K562 (cell line): ENCODE measurements around the gene SV2C. TPM values are rescaled to one million over a fixed set of nuclear protein-coding genes. Genes with fewer than 3 reads are reported as not detected.
A peak's percentile ranks its signal among the peaks of the same experiment; 100 is the strongest.

Source experiments
- BRD9 ChIP-seq: fragments of 450-650 bp; IDR thresholded peaks from 2 replicates; pipeline ENCODE4 v1.6.1; 2018; ENCODE audit warnings: low read depth; ENCODE audit not compliant: partially characterized antibody
- E2F1 ChIP-seq: sonication (generic); formaldehyde crosslinking; IDR thresholded peaks from 2 replicates; pipeline ENCODE4 v1.8.1; 2023; ENCODE audit warnings: mild to moderate bottlenecking, missing genetic modification reagents, moderate library complexity
- ESRRB ChIP-seq: fragments of 250-450 bp; sonication (Bioruptor Pico); IDR thresholded peaks from 2 replicates; pipeline ENCODE4 v1.5.0; 2020; ENCODE audit warnings: mild to moderate bottlenecking, moderate library complexity, borderline replicate concordance
- FOXP1 ChIP-seq: sonication (generic); formaldehyde crosslinking; IDR thresholded peaks from 2 replicates; pipeline ENCODE4 v1.8.0; 2022; ENCODE audit warnings: mild to moderate bottlenecking, missing genetic modification reagents
- GMEB1 ChIP-seq: fragments of 250-450 bp; sonication (Bioruptor Pico); IDR thresholded peaks from 2 replicates; pipeline ENCODE4 v1.4.0; 2020; ENCODE audit warnings: mild to moderate bottlenecking
- MAZ ChIP-seq, 2 experiments: fragments of 450-650 bp in 1 of 2; sonication (generic) in 1 of 2; formaldehyde crosslinking; IDR thresholded peaks in 1 of 2; conservative IDR thresholded peaks in 1 of 2; 2 replicates each; pipeline versions ENCODE4 v1.4.0 to v1.5.0; 2020; ENCODE audit warnings: mild to moderate bottlenecking in 1 of 2, missing genetic modification reagents in 1 of 2
- MBD2 ChIP-seq: sonication (generic); IDR thresholded peaks from 2 replicates; pipeline ENCODE4 v1.6.1; 2016; ENCODE audit warnings: low read depth, borderline replicate concordance
- NBN ChIP-seq: fragments of 450-650 bp; IDR thresholded peaks from 2 replicates; pipeline ENCODE4 v1.6.1; 2016; ENCODE audit warnings: low read depth, mild to moderate bottlenecking
- NKRF ChIP-seq: fragments of 450-650 bp; IDR thresholded peaks from 2 replicates; pipeline ENCODE4 v1.6.1; 2016; ENCODE audit warnings: borderline replicate concordance
- NR4A1 ChIP-seq, 2 experiments: fragments of 250-450 bp in 1 of 2; fragments of 450-650 bp in 1 of 2; sonication (Bioruptor Pico) in 1 of 2; IDR thresholded peaks; 2 replicates each; pipeline versions ENCODE4 v1.4.0 to v1.6.1; 2016 to 2020; ENCODE audit warnings: mild to moderate bottlenecking in 2 of 2, missing compliant biosample characterization in 1 of 2, missing genetic modification characterization in 1 of 2, moderate library complexity in 1 of 2
- OTX1 ChIP-seq: fragments of 450-650 bp; formaldehyde crosslinking; IDR thresholded peaks from 2 replicates; pipeline ENCODE4 v1.4.0; 2022; ENCODE audit warnings: mild to moderate bottlenecking
- PCBP1 ChIP-seq: fragments of 200-400 bp; formaldehyde crosslinking; IDR thresholded peaks from 2 replicates; pipeline ENCODE4 v1.6.1; 2018; ENCODE audit warnings: mild to moderate bottlenecking, low read depth, low read length; ENCODE audit not compliant: poor library complexity, severe bottlenecking
- PHB2 ChIP-seq: fragments of 450-650 bp; IDR thresholded peaks from 2 replicates; pipeline ENCODE4 v1.6.1; 2017; ENCODE audit warnings: low read depth
- U2AF1 ChIP-seq: fragments of 200-400 bp; formaldehyde crosslinking; optimal IDR thresholded peaks from 2 replicates; pipeline ENCODE3; 2017; ENCODE audit warnings: mild to moderate bottlenecking, low read depth, low read length, moderate library complexity
- ZBTB34 ChIP-seq: fragments of 250-450 bp; sonication (Bioruptor Pico); IDR thresholded peaks from 2 replicates; pipeline ENCODE4 v1.8.0; 2021; ENCODE audit warnings: mild to moderate bottlenecking, moderate library complexity
- ZMIZ1 ChIP-seq, 2 experiments: fragments of 150-350 bp in 1 of 2; IDR thresholded peaks; 2 replicates each; pipeline ENCODE4 v1.6.1; 2012 to 2016; ENCODE audit warnings: low read depth in 2 of 2, low read length in 2 of 2, mild to moderate bottlenecking in 1 of 2, moderate library complexity in 1 of 2
- polyA plus RNA-seq, 8 experiments: library from polyadenylated mRNA; depleted of rRNA in 4 of 8; stranded (reverse) in 5 of 8; unstranded in 3 of 8; fragments of >200 nt; fragmentation: Nextera tagmentation in 2 of 8; fragmentation: Illumina TruSeq in 1 of 8; extraction: Ambion mirVana in 2 of 8; extraction: Trizol in 1 of 8; gene quantifications; 2 replicates each; pipeline versions ENCODE4 v1.2.1 to v1.2.3, GENCODE V29; 2011 to 2014; ENCODE audit warnings: inconsistent platforms in 1 of 8, missing spikeins in 1 of 8
- total RNA-seq, 7 experiments: library from RNA; depleted of rRNA in 6 of 7; stranded (reverse); fragments of >200 nt in 6 of 7; fragmentation: Illumina TruSeq in 2 of 7; extraction: Trizol in 2 of 7; gene quantifications; 2 replicates each; pipeline versions ENCODE4 v1.2.1 to v1.2.3, GENCODE V29; 2011 to 2021; ENCODE audit warnings: low replicate concordance in 1 of 7

The SV2C gene
- total and polyA plus RNA-seq, 9 of the 15 experiments (the other 6 are each of a cell fraction or from before 2014, with no cell fraction given) = 0.05 TPM; not detected in 8

- no peak for TF ChIP-seq E2F1 (CRISPR knock-in tag)
- TF ChIP-seq U2AF1 = no peak
- TF ChIP-seq GMEB1 (CRISPR knock-in tag) = no peak
- no peak for TF ChIP-seq NKRF
- TF ChIP-seq NBN = peak; percentile 87
- peak; percentile 68 for TF ChIP-seq MBD2
- peak; percentile 25; the same call in 1 of the 2 replicates for TF ChIP-seq PHB2
- TF ChIP-seq ZBTB34 (CRISPR knock-in tag) = no peak
- peak; percentile 40; the same call in 1 of the 2 replicates for TF ChIP-seq OTX1 (CRISPR knock-in tag)
- no peak for TF ChIP-seq PCBP1
- TF ChIP-seq BRD9 = peak; percentile 57
- no peak for TF ChIP-seq FOXP1 (CRISPR knock-in tag)
- TF ChIP-seq NR4A1 (CRISPR knock-in tag; IDR thresholded peaks at IDR 0.05) = no peak
- TF ChIP-seq NR4A1 (tag; IDR thresholded peaks at IDR 0.05) = 0 out of 2 replicates have a peak, but pooled peaks have one; percentile 62
- TF ChIP-seq ZMIZ1 (IDR thresholded peaks at IDR 0.05; ENCODE audit: low read depth in 2 of 2, low read length in 2 of 2) = peak in 1 of 2 experiments; percentile 74; a peak in 2 of 4 replicates
- TF ChIP-seq ESRRB (CRISPR knock-in tag) = no peak
- TF ChIP-seq MAZ (CRISPR knock-in tag; conservative IDR thresholded peaks at IDR 0.05 in 1 of 2, IDR thresholded peaks at IDR 0.05 in 1 of 2) = peak in 1 of 2 experiments; percentile 66; a peak in 1 of 4 replicates
Observed at GRCh38 chr5:76372323-76373054, 289.3 kb downstream of the SV2C start (continued).
